Measurements from ENCODE around the gene IGFL3.
A peak's percentile ranks its signal among the peaks of the same experiment; 100 is the strongest.
"Not testable (repeated sequence)": the region's sequence is repeated elsewhere in the genome, so short reads cannot be mapped to it uniquely, and the experiment has no call there.

The IGFL3 gene

DNA sequence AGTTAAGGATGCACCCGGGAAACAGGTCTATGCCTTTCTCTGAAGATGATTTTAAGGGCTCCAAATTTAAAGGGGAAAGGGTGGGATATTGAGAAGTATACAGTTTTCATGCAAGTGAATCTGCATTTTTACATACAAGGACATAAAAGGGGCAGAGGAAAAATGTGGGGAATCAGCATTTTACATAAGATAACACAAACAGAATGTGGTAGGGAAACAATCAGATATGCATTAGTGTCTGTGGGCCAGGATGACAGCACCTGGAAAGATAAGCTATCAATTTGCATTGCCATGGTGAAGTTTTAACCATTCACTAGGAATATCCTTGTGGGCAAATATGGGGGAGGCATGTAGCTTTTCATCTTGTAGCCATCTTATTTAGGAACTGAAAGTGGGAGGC lies 24.1 kb downstream of the IGFL3 start:
- Histone ChIP-seq H3K4me1 (ENCODE audit: control insufficient read depth, insufficient read depth, low read length) (no peaks in the 10 kb centered on the region), H3K9me3 (ENCODE audit: control insufficient read depth, insufficient read depth, low read length) (no peaks in the 10 kb centered on the region), H3K27ac (ENCODE audit: low read length) (no peak overlapping the region), H3K27me3 (ENCODE audit: control insufficient read depth, insufficient read depth, low read length) (no peaks in the 10 kb centered on the region), H3K4me3 (ENCODE audit: low read length) (no peak overlapping the region), H3K36me3 (ENCODE audit: control insufficient read depth, insufficient read depth, low read length) (no peaks in the 10 kb centered on the region)
- no peak for DNase-seq (ENCODE audit: low read depth, low spot score)
- no CpG with 5 or more reads among the region's 1 CpG for WGBS (ENCODE audit: insufficient coverage, insufficient read length)

- no peaks in the 10 kb centered on the region for H3K36me3 ChIP-seq (ENCODE audit: control insufficient read depth, insufficient read depth, low read length)
- no peak overlapping the region for H3K4me3 ChIP-seq (ENCODE audit: low read length)
- WGBS (ENCODE audit: insufficient coverage, insufficient read length) = no CpG with 5 or more reads among the region's 5 CpGs
- DNase-seq (ENCODE audit: low read depth, low spot score) = no peak
- no peaks in the 10 kb centered on the region for H3K27me3 ChIP-seq (ENCODE audit: control insufficient read depth, insufficient read depth, low read length)
- no peaks in the 10 kb centered on the region for H3K9me3 ChIP-seq (ENCODE audit: control insufficient read depth, insufficient read depth, low read length)
- no peak overlapping the region for H3K27ac ChIP-seq (ENCODE audit: low read length)
- no peaks in the 10 kb centered on the region for H3K4me1 ChIP-seq (ENCODE audit: control insufficient read depth, insufficient read depth, low read length)
These were observed 34.0 kb downstream of the IGFL3 start for GRCh38 chr19:46090444-46090843.

- no peak for DNase-seq (ENCODE audit: low read depth, low spot score)
- WGBS (ENCODE audit: insufficient coverage, insufficient read length) = no CpG with 5 or more reads among the region's 1 CpG
- H3K27me3 ChIP-seq (ENCODE audit: control insufficient read depth, insufficient read depth, low read length) = no peaks in the 10 kb centered on the region
- H3K4me1 ChIP-seq (ENCODE audit: control insufficient read depth, insufficient read depth, low read length) = no peaks in the 10 kb centered on the region
- H3K36me3 ChIP-seq (ENCODE audit: control insufficient read depth, insufficient read depth, low read length) = no peaks in the 10 kb centered on the region
- no peaks in the 10 kb centered on the region for H3K9me3 ChIP-seq (ENCODE audit: control insufficient read depth, insufficient read depth, low read length)
- no peak overlapping the region for H3K27ac ChIP-seq (ENCODE audit: low read length)
- no peak overlapping the region for H3K4me3 ChIP-seq (ENCODE audit: low read length)
These were observed 35.1 kb downstream of the IGFL3 start for GRCh38 chr19:46089432-46089831.

GRCh38 chr19:46088101-46088500 lies 36.4 kb downstream of the IGFL3 start:
- Histone ChIP-seq H3K27me3 (ENCODE audit: control insufficient read depth, insufficient read depth, low read length) (no peaks in the 10 kb centered on the region), H3K4me1 (ENCODE audit: control insufficient read depth, insufficient read depth, low read length) (no peaks in the 10 kb centered on the region), H3K4me3 (ENCODE audit: low read length) (no peak overlapping the region), H3K36me3 (ENCODE audit: control insufficient read depth, insufficient read depth, low read length) (no peaks in the 10 kb centered on the region), H3K9me3 (ENCODE audit: control insufficient read depth, insufficient read depth, low read length) (no peaks in the 10 kb centered on the region), H3K27ac (ENCODE audit: low read length) (no peak overlapping the region)
- no peak for DNase-seq (ENCODE audit: low read depth, low spot score)
- WGBS (ENCODE audit: insufficient coverage, insufficient read length) = no CpG with 5 or more reads among the region's 2 CpGs

- no CpG with 5 or more reads among the region's 1 CpG for WGBS (ENCODE audit: insufficient coverage, insufficient read length)
- Histone ChIP-seq H3K36me3 (ENCODE audit: control insufficient read depth, insufficient read depth, low read length) (no peaks in the 10 kb centered on the region), H3K9me3 (ENCODE audit: control insufficient read depth, insufficient read depth, low read length) (no peaks in the 10 kb centered on the region), H3K27me3 (ENCODE audit: control insufficient read depth, insufficient read depth, low read length) (no peaks in the 10 kb centered on the region), H3K4me1 (ENCODE audit: control insufficient read depth, insufficient read depth, low read length) (no peaks in the 10 kb centered on the region), H3K27ac (ENCODE audit: low read length) (no peak overlapping the region), H3K4me3 (ENCODE audit: low read length) (no peak overlapping the region)
- no peak for DNase-seq (ENCODE audit: low read depth, low spot score)
These were observed 38.6 kb downstream of the IGFL3 start for GRCh38 chr19:46085888-46086287.

GRCh38 chr19:46082728-46083050 lies 41.8 kb downstream of the IGFL3 start:
- no peaks in the 10 kb centered on the region for H3K27me3 ChIP-seq (ENCODE audit: control insufficient read depth, insufficient read depth, low read length)
- no peak overlapping the region for H3K4me3 ChIP-seq (ENCODE audit: low read length)
- DNase-seq (ENCODE audit: low read depth, low spot score) = no peak
- H3K27ac ChIP-seq (ENCODE audit: low read length) = no peak overlapping the region
- H3K9me3 ChIP-seq (ENCODE audit: control insufficient read depth, insufficient read depth, low read length) = no peaks in the 10 kb centered on the region
- no peaks in the 10 kb centered on the region for H3K36me3 ChIP-seq (ENCODE audit: control insufficient read depth, insufficient read depth, low read length)
- WGBS (ENCODE audit: insufficient coverage, insufficient read length) = no CpG with 5 or more reads among the region's 2 CpGs
- no peaks in the 10 kb centered on the region for H3K4me1 ChIP-seq (ENCODE audit: control insufficient read depth, insufficient read depth, low read length)

DNA sequence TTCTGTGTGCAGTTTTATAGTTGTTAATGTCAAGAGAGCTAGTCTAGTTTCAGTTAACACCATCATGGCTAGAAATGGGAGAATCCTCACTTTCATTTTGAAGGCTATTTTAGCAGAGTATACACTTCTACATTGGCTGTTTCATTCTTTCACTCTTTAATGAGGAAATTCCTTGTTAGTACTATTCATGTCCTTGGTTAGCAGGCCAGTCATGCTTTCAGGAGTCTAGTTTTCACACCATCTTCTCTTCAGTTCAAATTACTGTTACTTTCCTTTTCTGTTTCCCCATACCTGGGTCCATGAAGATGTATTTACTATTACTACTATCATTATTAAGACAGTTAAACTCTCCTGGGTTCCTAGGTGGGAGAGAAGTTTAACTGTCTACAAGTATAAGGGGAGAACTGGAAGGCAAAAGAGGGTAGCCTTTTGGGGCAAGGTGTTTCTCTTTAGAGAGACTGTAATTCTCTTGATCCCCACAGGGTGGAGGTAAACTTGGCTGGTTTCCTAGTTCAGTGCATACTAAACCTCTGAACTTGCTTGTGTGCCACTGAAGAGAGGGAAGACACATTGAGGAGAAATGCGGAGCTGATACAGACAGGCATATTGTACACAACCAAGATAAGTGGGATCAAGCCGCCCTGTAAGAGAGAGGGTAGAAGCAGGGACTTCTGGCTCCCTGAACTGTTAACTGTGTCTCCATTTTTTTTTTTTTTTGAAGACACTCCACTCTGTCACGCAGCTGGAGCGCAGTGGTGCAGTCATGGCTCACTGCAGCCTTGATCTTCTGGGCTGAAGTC lies 42.4 kb downstream of the IGFL3 start:
- Histone ChIP-seq H3K36me3 (ENCODE audit: control insufficient read depth, insufficient read depth, low read length) (no peaks in the 10 kb centered on the region), H3K4me1 (ENCODE audit: control insufficient read depth, insufficient read depth, low read length) (no peaks in the 10 kb centered on the region), H3K27ac (ENCODE audit: low read length) (no peak overlapping the region), H3K27me3 (ENCODE audit: control insufficient read depth, insufficient read depth, low read length) (no peaks in the 10 kb centered on the region), H3K4me3 (ENCODE audit: low read length) (no peak overlapping the region), H3K9me3 (ENCODE audit: control insufficient read depth, insufficient read depth, low read length) (no peaks in the 10 kb centered on the region)
- DNase-seq (ENCODE audit: low read depth, low spot score) = peak; percentile 37
- no CpG with 5 or more reads among the region's 4 CpGs for WGBS (ENCODE audit: insufficient coverage, insufficient read length)

- Histone ChIP-seq H3K27me3 (ENCODE audit: control insufficient read depth, insufficient read depth, low read length) (peaks cover 2% of the 10 kb centered on the region; the same call in 1 of the 2 replicates), H3K36me3 (ENCODE audit: control insufficient read depth, insufficient read depth, low read length) (no peaks in the 10 kb centered on the region), H3K4me1 (ENCODE audit: control insufficient read depth, insufficient read depth, low read length) (no peaks in the 10 kb centered on the region), H3K9me3 (ENCODE audit: control insufficient read depth, insufficient read depth, low read length) (no peaks in the 10 kb centered on the region), H3K27ac (ENCODE audit: low read length) (no peak overlapping the region), H3K4me3 (ENCODE audit: low read length) (no peak overlapping the region)
- DNase-seq (ENCODE audit: low read depth, low spot score) = no peak
- WGBS (ENCODE audit: insufficient coverage, insufficient read length) = no CpG with 5 or more reads among the region's 3 CpGs
These were observed 43.9 kb downstream of the IGFL3 start for GRCh38 chr19:46080561-46080960.

- Histone ChIP-seq H3K4me3 (ENCODE audit: low read length) (no peak overlapping the region), H3K4me1 (ENCODE audit: control insufficient read depth, insufficient read depth, low read length) (no peaks in the 10 kb centered on the region), H3K36me3 (ENCODE audit: control insufficient read depth, insufficient read depth, low read length) (no peaks in the 10 kb centered on the region), H3K27me3 (ENCODE audit: control insufficient read depth, insufficient read depth, low read length) (peaks cover 2% of the 10 kb centered on the region; the same call in 1 of the 2 replicates), H3K27ac (ENCODE audit: low read length) (no peak overlapping the region), H3K9me3 (ENCODE audit: control insufficient read depth, insufficient read depth, low read length) (no peaks in the 10 kb centered on the region)
- WGBS (ENCODE audit: insufficient coverage, insufficient read length) = no CpG with 5 or more reads among the region's 7 CpGs
- no peak for DNase-seq (ENCODE audit: low read depth, low spot score)
These were observed 44.9 kb downstream of the IGFL3 start for GRCh38 chr19:46079576-46079975.

DNA sequence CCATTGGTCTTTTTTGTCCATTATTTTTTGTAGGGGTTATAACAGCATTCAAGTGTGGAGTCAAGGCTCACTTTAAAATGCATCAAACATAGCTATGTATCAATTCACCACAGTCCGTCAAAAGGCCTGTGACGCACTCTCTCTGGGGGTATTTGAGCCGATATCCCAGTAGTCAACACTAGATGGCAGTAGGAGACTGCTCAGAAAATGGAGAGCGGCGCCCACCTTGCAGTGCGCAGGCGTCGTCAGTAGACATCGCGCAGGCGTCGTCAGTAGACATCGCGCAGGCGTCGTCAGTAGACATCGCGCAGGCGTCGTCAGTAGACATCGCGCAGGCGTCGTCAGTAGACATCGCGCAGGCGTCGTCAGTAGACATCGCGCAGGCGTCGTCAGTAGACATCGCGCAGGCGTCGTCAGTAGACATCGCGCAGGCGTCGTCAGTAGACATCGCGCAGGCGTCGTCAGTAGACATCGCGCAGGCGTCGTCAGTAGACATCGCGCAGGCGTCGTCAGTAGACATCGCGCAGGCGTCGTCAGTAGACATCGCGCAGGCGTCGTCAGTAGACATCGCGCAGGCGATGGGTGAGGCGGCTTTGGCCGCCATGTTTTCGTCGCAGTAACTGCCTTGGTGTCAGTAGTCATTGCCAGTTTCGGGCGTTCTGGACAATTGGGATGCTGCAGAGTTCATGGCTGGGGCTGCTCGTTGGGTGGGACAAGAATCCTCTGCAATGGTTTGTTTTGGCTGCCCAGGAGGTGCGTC lies 45.7 kb downstream of the IGFL3 start:
- DNase-seq (ENCODE audit: low read depth, low spot score) = peak; percentile 64
- H3K27ac ChIP-seq (ENCODE audit: low read length) = not testable (repeated sequence)

GRCh38 chr19:46077815-46078167 lies 46.7 kb downstream of the IGFL3 start:
- Histone ChIP-seq H3K4me1 (ENCODE audit: control insufficient read depth, insufficient read depth, low read length) (no peaks in the 10 kb centered on the region), H3K4me3 (ENCODE audit: low read length) (no peak overlapping the region), H3K27me3 (ENCODE audit: control insufficient read depth, insufficient read depth, low read length) (peaks cover 2% of the 10 kb centered on the region; the same call in 1 of the 2 replicates), H3K27ac (ENCODE audit: low read length) (no peak overlapping the region), H3K36me3 (ENCODE audit: control insufficient read depth, insufficient read depth, low read length) (no peaks in the 10 kb centered on the region), H3K9me3 (ENCODE audit: control insufficient read depth, insufficient read depth, low read length) (no peaks in the 10 kb centered on the region)
- WGBS (ENCODE audit: insufficient coverage, insufficient read length) = no CpG with 5 or more reads among the region's 6 CpGs
- DNase-seq (ENCODE audit: low read depth, low spot score) = no peak

More for the DNA sequence above, 45.7 kb downstream of the IGFL3 start:
- no CpG with 5 or more reads among the region's 71 CpGs for WGBS (ENCODE audit: insufficient coverage, insufficient read length)
- not testable (repeated sequence) for H3K4me3 ChIP-seq (ENCODE audit: low read length); H3K9me3 ChIP-seq (ENCODE audit: control insufficient read depth, insufficient read depth, low read length); H3K36me3 ChIP-seq (ENCODE audit: control insufficient read depth, insufficient read depth, low read length); H3K27me3 ChIP-seq (ENCODE audit: control insufficient read depth, insufficient read depth, low read length); H3K4me1 ChIP-seq (ENCODE audit: control insufficient read depth, insufficient read depth, low read length)
